GM18870 (cell line): Measurements from ENCODE around the gene DPP6.
A peak's percentile ranks its signal among the peaks of the same experiment; 100 is the strongest.

ENCODE experiments used
- ATAC-seq: cut with Tn5 transposase; IDR thresholded peaks from one replicate; pipeline ENCODE4 v1.9.1; 2021; ENCODE audit warnings: moderate library complexity; ENCODE audit not compliant: unreplicated experiment

DPP6 gene

GRCh38 chr7:154440058-154440457 is 387.9 kb downstream of the DPP6 start:
- ATAC-seq: no peak

GRCh38 chr7:154440651-154441050 is 388.5 kb downstream of the DPP6 start:
- no peak for ATAC-seq

- ATAC-seq: no peak
Measured at GRCh38 chr7:154441811-154442210, 389.6 kb downstream of the DPP6 start.

GRCh38 chr7:154442939-154443338 is 390.7 kb downstream of the DPP6 start:
- ATAC-seq: no peak

GRCh38 chr7:154450451-154450850 is 398.3 kb downstream of the DPP6 start:
- ATAC-seq: no peak

- no peak for ATAC-seq
Measured at GRCh38 chr7:154451480-154452457, 399.6 kb downstream of the DPP6 start.

- ATAC-seq: no peak
Measured at GRCh38 chr7:154463794-154464193, 411.6 kb downstream of the DPP6 start.

GRCh38 chr7:154469652-154470051 is 417.5 kb downstream of the DPP6 start:
- no peak for ATAC-seq

GRCh38 chr7:154472343-154472742 is 420.1 kb downstream of the DPP6 start:
- no peak for ATAC-seq

- ATAC-seq: no peak
Measured at GRCh38 chr7:154473360-154473759, 421.2 kb downstream of the DPP6 start.

- no peak for ATAC-seq
Measured at GRCh38 chr7:154474903-154475520, 422.8 kb downstream of the DPP6 start.

GRCh38 chr7:154475864-154476263 is 423.7 kb downstream of the DPP6 start:
- ATAC-seq: no peak

GRCh38 chr7:154480817-154481216 is 428.6 kb downstream of the DPP6 start:
- ATAC-seq: no peak

GRCh38 chr7:154482863-154483262 is 430.7 kb downstream of the DPP6 start:
- no peak for ATAC-seq

- no peak for ATAC-seq
Measured at GRCh38 chr7:154484406-154484805, 432.2 kb downstream of the DPP6 start.

- no peak for ATAC-seq
Measured at GRCh38 chr7:154484943-154485342, 432.7 kb downstream of the DPP6 start.

GRCh38 chr7:154489897-154490296 is 437.7 kb downstream of the DPP6 start:
- ATAC-seq: no peak

GRCh38 chr7:154493594-154493993 is 441.4 kb downstream of the DPP6 start:
- no peak for ATAC-seq

- no peak for ATAC-seq
Measured at GRCh38 chr7:154497751-154498150, 445.6 kb downstream of the DPP6 start.

- ATAC-seq: peak; percentile 61
Measured at GRCh38 chr7:154503962-154504550, 451.9 kb downstream of the DPP6 start.

GRCh38 chr7:154504918-154505317 is 452.7 kb downstream of the DPP6 start:
- ATAC-seq: no peak

- no peak for ATAC-seq
Measured at GRCh38 chr7:154505362-154505761, 453.2 kb downstream of the DPP6 start.
